SK-N-SH treated with all-trans-retinoic acid at 6 μM for 48 hours (cell line): Measurements from ENCODE around the gene DOCK4.

Source experiments
- ATAC-seq: fragments of 200-7000 bp; cut with Tn5 transposase; 3 replicates; pipeline ENCODE4 v1.9.1; 2020; ENCODE audit warnings: mild to moderate bottlenecking, moderate library complexity
- ARNTL ChIP-seq: fragments of 450-650 bp; formaldehyde crosslinking; IDR thresholded peaks from 2 replicates; pipeline ENCODE4 v1.5.0; 2020; ENCODE audit warnings: low read depth, mild to moderate bottlenecking, moderate library complexity, borderline replicate concordance
- BACH2 ChIP-seq: fragments of 250-450 bp; sonication (Bioruptor Pico); IDR thresholded peaks from 2 replicates; pipeline ENCODE4 v1.9.0; 2021; ENCODE audit warnings: mild to moderate bottlenecking, borderline replicate concordance
- CSDC2 ChIP-seq: fragments of 250-450 bp; sonication (Bioruptor Pico); IDR thresholded peaks from 2 replicates; pipeline ENCODE4 v1.5.0; 2020; ENCODE audit warnings: mild to moderate bottlenecking, moderate library complexity
- CSRNP3 ChIP-seq: fragments of 250-450 bp; sonication (Bioruptor Pico); IDR thresholded peaks from 2 replicates; pipeline ENCODE4 v1.5.1; 2021; ENCODE audit warnings: mild to moderate bottlenecking, moderate library complexity
- ESRRG ChIP-seq: fragments of 250-450 bp; sonication (Bioruptor Pico); IDR thresholded peaks from 2 replicates; pipeline ENCODE4 v1.6.1; 2021; ENCODE audit warnings: mild to moderate bottlenecking
- GLIS3 ChIP-seq: fragments of 250-450 bp; sonication (Bioruptor Pico); IDR thresholded peaks from 2 replicates; pipeline ENCODE4 v1.5.0; 2020; ENCODE audit warnings: mild to moderate bottlenecking, moderate library complexity
- OSR1 ChIP-seq: fragments of 250-450 bp; sonication (Bioruptor Pico); IDR thresholded peaks from 2 replicates; pipeline ENCODE4 v1.8.0; 2022; ENCODE audit warnings: moderate library complexity, mild to moderate bottlenecking, inconsistent platforms
- PATZ1 ChIP-seq: fragments of 250-450 bp; sonication (Bioruptor Pico); IDR thresholded peaks from 2 replicates; pipeline ENCODE4 v1.8.0; 2020; ENCODE audit warnings: mild to moderate bottlenecking, moderate library complexity, borderline replicate concordance
- PPARA ChIP-seq: fragments of 250-450 bp; sonication (Bioruptor Pico); IDR thresholded peaks from 2 replicates; pipeline ENCODE4 v1.5.0; 2020; ENCODE audit warnings: mild to moderate bottlenecking, borderline replicate concordance
- RARB ChIP-seq: fragments of 250-450 bp; sonication (Bioruptor Pico); IDR thresholded peaks from 2 replicates; pipeline ENCODE4 v1.8.0; 2021; ENCODE audit warnings: mild to moderate bottlenecking, moderate library complexity
- SNAI2 ChIP-seq: fragments of 250-450 bp; sonication (Bioruptor Pico); IDR thresholded peaks from 2 replicates; pipeline ENCODE4 v1.5.0; 2020; ENCODE audit warnings: mild to moderate bottlenecking, moderate library complexity
- TCF4 ChIP-seq: fragments of 250-450 bp; sonication (Bioruptor Pico); IDR thresholded peaks from 2 replicates; pipeline ENCODE4 v1.8.0; 2021; ENCODE audit warnings: mild to moderate bottlenecking, moderate library complexity, borderline replicate concordance
- TOX ChIP-seq: fragments of 250-450 bp; sonication (Bioruptor Pico); IDR thresholded peaks from 2 replicates; pipeline ENCODE4 v1.8.0; 2021; ENCODE audit warnings: mild to moderate bottlenecking, moderate library complexity, borderline replicate concordance
- TSHZ2 ChIP-seq: fragments of 250-450 bp; sonication (Bioruptor Pico); IDR thresholded peaks from 2 replicates; pipeline ENCODE4 v1.5.0; 2020; ENCODE audit warnings: mild to moderate bottlenecking, moderate library complexity
- ZC3H10 ChIP-seq: fragments of 250-450 bp; sonication (Bioruptor Pico); IDR thresholded peaks from 2 replicates; pipeline ENCODE4 v1.5.1; 2021; ENCODE audit warnings: mild to moderate bottlenecking, moderate library complexity
- ZFP3 ChIP-seq: fragments of 250-450 bp; sonication (Bioruptor Pico); IDR thresholded peaks from 2 replicates; pipeline ENCODE4 v1.5.0; 2020; ENCODE audit warnings: mild to moderate bottlenecking, moderate library complexity
- ZFP30 ChIP-seq: fragments of 450-650 bp; formaldehyde crosslinking; IDR thresholded peaks from 2 replicates; pipeline ENCODE4 v1.5.0; 2022; ENCODE audit warnings: mild to moderate bottlenecking, moderate library complexity
- ZNF565 ChIP-seq: fragments of 450-650 bp; formaldehyde crosslinking; conservative IDR thresholded peaks from 2 replicates; pipeline ENCODE4 v1.5.0; 2020; ENCODE audit warnings: low read depth, mild to moderate bottlenecking, moderate library complexity
- ZNF70 ChIP-seq: fragments of 450-650 bp; formaldehyde crosslinking; IDR thresholded peaks from 2 replicates; pipeline ENCODE4 v1.5.0; 2020; ENCODE audit warnings: mild to moderate bottlenecking, moderate library complexity
- ZNF8 ChIP-seq: fragments of 450-650 bp; formaldehyde crosslinking; IDR thresholded peaks from 2 replicates; pipeline ENCODE4 v1.5.0; 2020; ENCODE audit warnings: mild to moderate bottlenecking, moderate library complexity
- TF ChIP-seq, protein P1 (sequence below): fragments of 250-450 bp; sonication (Bioruptor Pico); IDR thresholded peaks from 2 replicates; pipeline ENCODE4 v1.5.1; 2020; ENCODE audit warnings: low read depth, mild to moderate bottlenecking, moderate library complexity

DOCK4 gene

DNA sequence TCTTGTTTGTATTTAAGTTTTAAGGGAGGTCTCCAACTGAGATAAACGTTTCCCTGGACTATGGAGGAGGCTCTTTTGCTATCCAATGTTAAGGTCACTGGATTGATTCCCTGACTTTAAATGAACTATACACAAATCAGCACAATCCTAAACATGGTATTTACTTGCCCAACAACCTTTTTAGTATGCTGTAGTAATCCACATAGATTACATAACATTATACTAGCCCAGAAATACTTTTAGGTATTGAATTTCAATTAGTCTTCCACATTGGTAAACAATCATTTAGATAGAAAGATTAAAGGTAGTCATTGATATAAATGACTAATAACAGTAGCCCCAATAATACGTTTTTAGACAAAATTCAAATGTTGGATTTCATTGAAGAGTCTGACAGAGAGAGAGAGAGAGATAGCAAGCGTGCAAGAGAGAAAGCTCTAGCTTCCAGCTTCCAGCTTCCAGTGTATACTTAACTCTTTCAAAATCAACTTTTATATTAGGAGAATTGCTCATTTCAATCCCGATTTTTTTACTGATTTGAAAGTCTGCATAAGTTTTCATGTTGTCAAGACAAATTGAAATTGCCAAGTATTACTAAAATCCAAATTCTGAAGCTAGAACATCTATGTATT, 155.8 kb downstream of the DOCK4 start:
- no peak for ATAC-seq
- TF ChIP-seq ZFP30 (no peak), PATZ1 (CRISPR knock-in tag) (no peak), TOX (no peak), SNAI2 (CRISPR knock-in tag) (no peak), ESRRG (CRISPR knock-in tag) (no peak), RARB (CRISPR knock-in tag) (no peak), ARNTL (no peak), ZC3H10 (CRISPR knock-in tag) (no peak), ZFP3 (no peak), CSRNP3 (CRISPR knock-in tag) (no peak), OSR1 (CRISPR knock-in tag) (no peak), ZNF565 (no peak), TSHZ2 (CRISPR knock-in tag) (no peak), GLIS3 (no peak)
- TF ChIP-seq, all 23 proteins: peak for 0

DNA sequence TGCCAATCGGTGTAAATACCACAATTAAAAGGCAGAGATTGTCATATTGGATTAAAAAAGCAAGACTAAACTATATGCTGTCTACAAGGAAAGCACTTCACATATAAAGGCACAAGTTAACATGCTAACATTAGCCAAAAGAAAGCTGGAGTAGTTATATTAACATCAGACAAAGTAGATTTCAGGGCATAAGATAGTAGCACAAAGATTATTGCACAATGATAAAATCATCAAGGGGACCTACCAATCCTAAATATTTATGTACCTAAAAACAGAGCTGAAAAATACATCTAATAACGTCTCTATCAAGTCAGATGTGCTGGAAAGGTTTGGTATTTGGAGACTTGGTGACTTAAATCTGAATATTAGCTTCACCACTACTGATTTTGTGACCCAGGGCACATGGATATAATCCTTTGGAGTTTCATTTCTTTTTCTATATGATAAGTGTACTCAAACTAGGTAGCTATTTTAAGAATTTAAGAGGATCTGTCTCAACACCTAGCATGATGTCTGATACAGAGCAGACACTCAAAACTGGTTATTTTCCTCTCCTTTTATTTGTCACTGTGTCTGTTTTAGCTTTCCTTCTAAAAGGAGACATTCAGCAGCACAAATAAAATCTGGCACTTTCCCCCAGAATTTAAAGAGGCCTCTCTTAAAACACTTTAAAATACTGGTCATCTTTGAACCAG, 156.5 kb downstream of the DOCK4 start:
- TF ChIP-seq, protein P1, sequence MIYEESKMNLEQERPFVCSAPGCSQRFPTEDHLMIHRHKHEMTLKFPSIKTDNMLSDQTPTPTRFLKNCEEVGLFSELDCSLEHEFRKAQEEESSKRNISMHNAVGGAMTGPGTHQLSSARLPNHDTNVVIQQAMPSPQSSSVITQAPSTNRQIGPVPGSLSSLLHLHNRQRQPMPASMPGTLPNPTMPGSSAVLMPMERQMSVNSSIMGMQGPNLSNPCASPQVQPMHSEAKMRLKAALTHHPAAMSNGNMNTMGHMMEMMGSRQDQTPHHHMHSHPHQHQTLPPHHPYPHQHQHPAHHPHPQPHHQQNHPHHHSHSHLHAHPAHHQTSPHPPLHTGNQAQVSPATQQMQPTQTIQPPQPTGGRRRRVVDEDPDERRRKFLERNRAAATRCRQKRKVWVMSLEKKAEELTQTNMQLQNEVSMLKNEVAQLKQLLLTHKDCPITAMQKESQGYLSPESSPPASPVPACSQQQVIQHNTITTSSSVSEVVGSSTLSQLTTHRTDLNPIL (CRISPR knock-in tag) = no peak
- TF ChIP-seq RARB (CRISPR knock-in tag) (no peak), TOX (no peak), BACH2 (no peak), GLIS3 (no peak), SNAI2 (CRISPR knock-in tag) (no peak), CSRNP3 (CRISPR knock-in tag) (no peak), TCF4 (CRISPR knock-in tag) (no peak), ZFP30 (no peak), CSDC2 (CRISPR knock-in tag) (no peak), ESRRG (CRISPR knock-in tag) (no peak), ZNF8 (CRISPR knock-in tag) (no peak), ARNTL (no peak), OSR1 (CRISPR knock-in tag) (no peak), TSHZ2 (CRISPR knock-in tag) (no peak), ZC3H10 (CRISPR knock-in tag) (no peak), PPARA (CRISPR knock-in tag) (no peak), ZFP3 (no peak), ZNF70 (no peak), PATZ1 (CRISPR knock-in tag) (no peak)

More for the DNA sequence above, 156.5 kb downstream of the DOCK4 start:
- no peak for ATAC-seq
